Ishikawa (cell line): ENCODE data around the gene GLIS2.

Experiments
- CEBPB ChIP-seq: IDR thresholded peaks from 2 replicates; pipeline ENCODE4 v1.6.1; 2012
- CREB1 ChIP-seq: IDR thresholded peaks from 2 replicates; pipeline ENCODE4 v1.6.1; 2012; ENCODE audit warnings: low read depth
- EGR1 ChIP-seq: IDR thresholded peaks from 2 replicates; pipeline ENCODE4 v1.6.1; 2012
- EP300 ChIP-seq: IDR thresholded peaks from 2 replicates; pipeline ENCODE4 v1.6.1; 2012; ENCODE audit warnings: borderline replicate concordance
- FOXM1 ChIP-seq: IDR thresholded peaks from 2 replicates; pipeline ENCODE4 v1.6.1; 2012; ENCODE audit warnings: low read depth, borderline replicate concordance
- NFIC ChIP-seq: IDR thresholded peaks from 2 replicates; pipeline ENCODE4 v1.6.1; 2012
- RAD21 ChIP-seq: IDR thresholded peaks from 2 replicates; pipeline ENCODE4 v1.6.1; 2012; ENCODE audit warnings: low read depth
- TAF1 ChIP-seq: IDR thresholded peaks from 2 replicates; pipeline ENCODE4 v1.6.1; 2012; ENCODE audit warnings: low read depth, mild to moderate bottlenecking
- TCF12 ChIP-seq: IDR thresholded peaks from 2 replicates; pipeline ENCODE4 v1.6.1; 2012; ENCODE audit warnings: low read depth
- TEAD4 ChIP-seq: IDR thresholded peaks from 2 replicates; pipeline ENCODE4 v1.6.1; 2012
- YY1 ChIP-seq: IDR thresholded peaks from 2 replicates; pipeline ENCODE4 v1.6.1; 2012; ENCODE audit warnings: low read depth
- ZBTB7A ChIP-seq: IDR thresholded peaks from 2 replicates; pipeline ENCODE4 v1.6.1; 2012; ENCODE audit warnings: low read depth
- TF ChIP-seq, protein P1 (sequence below): IDR thresholded peaks from 2 replicates; pipeline ENCODE4 v1.6.1; 2012
- TF ChIP-seq, protein P2 (sequence below): IDR thresholded peaks from 2 replicates; pipeline ENCODE4 v1.6.1; 2012
- TF ChIP-seq, protein P3 (sequence below): IDR thresholded peaks from 2 replicates; pipeline ENCODE4 v1.6.1; 2012; ENCODE audit warnings: low read depth, mild to moderate bottlenecking

GLIS2 gene

DNA sequence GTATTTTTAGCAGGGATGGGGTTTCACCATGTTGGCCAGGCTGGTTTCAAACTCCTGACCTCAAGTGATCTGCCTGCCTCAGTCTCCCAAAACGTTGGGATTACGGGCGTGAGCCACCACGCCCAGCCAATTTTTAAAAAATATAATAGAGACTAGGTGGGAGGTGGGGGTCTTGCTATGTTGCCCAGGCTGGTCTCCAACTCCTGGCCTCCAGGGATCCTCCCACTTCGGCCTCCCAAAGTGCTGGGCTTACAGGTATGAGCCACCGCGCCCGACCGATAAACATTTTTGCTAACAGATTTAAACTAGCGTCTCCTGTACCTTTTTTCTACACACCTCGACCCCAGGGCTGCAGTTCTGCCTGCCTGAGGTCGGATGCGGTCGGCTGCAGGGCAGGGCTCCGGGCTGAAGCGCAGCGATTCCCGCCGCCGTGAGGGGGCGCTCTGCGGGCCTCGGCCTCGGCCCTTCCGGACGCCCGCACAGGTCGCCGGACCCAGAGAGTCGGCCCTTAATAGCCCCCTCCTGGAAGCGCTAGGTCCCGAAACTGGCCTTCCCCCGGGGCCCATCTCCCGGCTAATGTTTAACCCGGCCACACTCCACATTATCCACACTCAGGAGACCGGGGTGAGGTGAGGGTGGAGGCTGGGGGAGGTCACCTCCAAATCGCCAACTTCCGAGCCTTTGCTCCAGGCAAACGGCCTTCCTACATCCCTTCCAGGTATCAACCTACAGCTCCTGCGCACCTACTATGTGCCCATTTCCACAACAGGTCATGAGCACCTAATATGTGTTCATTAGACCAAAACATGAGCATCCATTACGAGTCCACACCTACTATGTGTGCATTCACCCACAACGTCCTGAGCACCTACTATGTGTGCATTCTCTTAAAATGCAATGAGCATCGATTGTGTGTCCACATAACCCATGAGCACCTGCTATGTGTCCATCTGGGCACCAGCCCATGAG is 2.0 kb upstream of the GLIS2 start:
- TF ChIP-seq RAD21 = peak; percentile 20; the same call in 1 of the 2 replicates
- no peak for TF ChIP-seq EGR1

DNA sequence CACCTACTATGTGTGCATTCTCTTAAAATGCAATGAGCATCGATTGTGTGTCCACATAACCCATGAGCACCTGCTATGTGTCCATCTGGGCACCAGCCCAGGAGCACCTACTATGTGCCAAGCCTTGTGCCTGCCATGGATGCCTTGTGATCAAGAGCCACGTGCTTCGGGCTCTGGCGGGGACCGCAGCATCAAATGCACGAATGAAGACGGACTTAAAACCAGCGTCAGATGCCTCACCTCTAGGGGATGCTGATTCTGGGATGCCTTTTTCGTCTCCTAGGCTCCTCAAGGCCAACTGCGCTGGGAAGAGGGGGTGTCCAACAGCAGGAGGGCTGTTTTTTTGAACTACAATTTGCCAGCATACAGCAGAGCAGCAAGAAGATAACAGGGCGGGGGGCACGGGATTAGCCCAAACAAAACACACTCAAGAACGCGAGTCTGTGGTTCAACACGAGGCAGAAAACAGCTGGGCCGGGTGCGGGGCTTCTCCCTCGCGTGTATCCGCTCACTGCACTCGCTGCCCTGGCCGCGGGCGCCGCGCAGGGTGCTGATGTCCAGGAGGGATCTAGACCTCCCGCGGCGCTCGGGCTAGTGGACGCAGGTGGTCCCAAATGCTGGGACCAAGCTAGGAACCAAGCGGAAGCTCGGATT is 1.2 kb upstream of the GLIS2 start:
- TF ChIP-seq NFIC (0 out of 2 replicates have a peak, but pooled peaks have one; percentile 6), ZBTB7A (0 out of 2 replicates have a peak, but pooled peaks have one; percentile 21), EGR1 (no peak), RAD21 (no peak), FOXM1 (no peak)
- TF ChIP-seq, protein P1, sequence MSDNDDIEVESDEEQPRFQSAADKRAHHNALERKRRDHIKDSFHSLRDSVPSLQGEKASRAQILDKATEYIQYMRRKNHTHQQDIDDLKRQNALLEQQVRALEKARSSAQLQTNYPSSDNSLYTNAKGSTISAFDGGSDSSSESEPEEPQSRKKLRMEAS = peak; percentile 79

DNA sequence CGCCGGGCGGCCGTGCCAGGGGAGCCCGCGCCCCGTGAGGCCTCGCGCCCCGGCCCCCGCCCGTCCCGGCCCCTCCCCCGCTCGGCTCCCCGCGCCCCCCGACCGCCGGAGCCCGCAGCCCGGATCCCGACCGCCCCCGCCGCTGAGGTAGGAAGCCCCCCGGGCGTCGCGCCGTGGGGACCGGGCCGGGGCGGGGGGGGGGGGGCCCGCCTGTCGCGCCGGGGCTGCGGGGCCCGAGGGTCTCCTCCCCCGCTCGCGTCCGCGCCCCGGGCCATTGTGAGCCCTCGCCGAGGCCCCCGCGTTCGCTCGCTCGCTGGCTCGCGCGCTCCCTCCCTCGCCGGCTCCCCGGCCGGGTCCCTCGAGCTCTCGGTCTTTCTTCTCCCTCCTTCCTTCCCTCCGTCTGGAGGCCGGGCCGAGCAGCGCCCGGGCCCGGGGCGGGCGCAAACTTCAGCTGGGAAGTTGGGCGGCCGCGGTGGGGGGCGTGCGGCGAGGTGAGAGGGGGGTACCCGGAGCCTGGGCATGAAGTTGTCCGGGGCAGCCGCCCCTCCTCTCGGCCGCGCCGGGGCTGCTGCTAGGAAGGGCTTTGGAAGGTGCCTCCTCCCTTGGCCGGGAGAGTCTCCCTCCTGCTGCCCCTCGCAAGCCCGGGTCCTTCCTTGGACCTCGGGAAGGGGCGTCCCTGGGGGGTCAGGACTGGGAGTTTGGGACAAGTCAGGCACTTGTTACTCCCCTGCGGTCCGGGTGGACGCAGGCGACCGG is 419 bp downstream of the GLIS2 start:
- no peak for TF ChIP-seq NFIC
- TF ChIP-seq FOXM1 = no peak
- TF ChIP-seq CEBPB = no peak
- TF ChIP-seq CREB1 = no peak
- no peak for TF ChIP-seq RAD21
- TF ChIP-seq ZBTB7A = peak; percentile 96
- TF ChIP-seq TEAD4 = no peak
- TF ChIP-seq TCF12 = no peak
- TF ChIP-seq, protein P1 = no peak
- TF ChIP-seq, protein P2, sequence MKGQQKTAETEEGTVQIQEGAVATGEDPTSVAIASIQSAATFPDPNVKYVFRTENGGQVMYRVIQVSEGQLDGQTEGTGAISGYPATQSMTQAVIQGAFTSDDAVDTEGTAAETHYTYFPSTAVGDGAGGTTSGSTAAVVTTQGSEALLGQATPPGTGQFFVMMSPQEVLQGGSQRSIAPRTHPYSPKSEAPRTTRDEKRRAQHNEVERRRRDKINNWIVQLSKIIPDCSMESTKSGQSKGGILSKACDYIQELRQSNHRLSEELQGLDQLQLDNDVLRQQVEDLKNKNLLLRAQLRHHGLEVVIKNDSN = no peak
- TF ChIP-seq, protein P3, sequence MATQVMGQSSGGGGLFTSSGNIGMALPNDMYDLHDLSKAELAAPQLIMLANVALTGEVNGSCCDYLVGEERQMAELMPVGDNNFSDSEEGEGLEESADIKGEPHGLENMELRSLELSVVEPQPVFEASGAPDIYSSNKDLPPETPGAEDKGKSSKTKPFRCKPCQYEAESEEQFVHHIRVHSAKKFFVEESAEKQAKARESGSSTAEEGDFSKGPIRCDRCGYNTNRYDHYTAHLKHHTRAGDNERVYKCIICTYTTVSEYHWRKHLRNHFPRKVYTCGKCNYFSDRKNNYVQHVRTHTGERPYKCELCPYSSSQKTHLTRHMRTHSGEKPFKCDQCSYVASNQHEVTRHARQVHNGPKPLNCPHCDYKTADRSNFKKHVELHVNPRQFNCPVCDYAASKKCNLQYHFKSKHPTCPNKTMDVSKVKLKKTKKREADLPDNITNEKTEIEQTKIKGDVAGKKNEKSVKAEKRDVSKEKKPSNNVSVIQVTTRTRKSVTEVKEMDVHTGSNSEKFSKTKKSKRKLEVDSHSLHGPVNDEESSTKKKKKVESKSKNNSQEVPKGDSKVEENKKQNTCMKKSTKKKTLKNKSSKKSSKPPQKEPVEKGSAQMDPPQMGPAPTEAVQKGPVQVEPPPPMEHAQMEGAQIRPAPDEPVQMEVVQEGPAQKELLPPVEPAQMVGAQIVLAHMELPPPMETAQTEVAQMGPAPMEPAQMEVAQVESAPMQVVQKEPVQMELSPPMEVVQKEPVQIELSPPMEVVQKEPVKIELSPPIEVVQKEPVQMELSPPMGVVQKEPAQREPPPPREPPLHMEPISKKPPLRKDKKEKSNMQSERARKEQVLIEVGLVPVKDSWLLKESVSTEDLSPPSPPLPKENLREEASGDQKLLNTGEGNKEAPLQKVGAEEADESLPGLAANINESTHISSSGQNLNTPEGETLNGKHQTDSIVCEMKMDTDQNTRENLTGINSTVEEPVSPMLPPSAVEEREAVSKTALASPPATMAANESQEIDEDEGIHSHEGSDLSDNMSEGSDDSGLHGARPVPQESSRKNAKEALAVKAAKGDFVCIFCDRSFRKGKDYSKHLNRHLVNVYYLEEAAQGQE = no peak
- no peak for TF ChIP-seq EGR1
- no peak for TF ChIP-seq EP300
- no peak for TF ChIP-seq YY1
- peak; percentile 51 for TF ChIP-seq TAF1

DNA sequence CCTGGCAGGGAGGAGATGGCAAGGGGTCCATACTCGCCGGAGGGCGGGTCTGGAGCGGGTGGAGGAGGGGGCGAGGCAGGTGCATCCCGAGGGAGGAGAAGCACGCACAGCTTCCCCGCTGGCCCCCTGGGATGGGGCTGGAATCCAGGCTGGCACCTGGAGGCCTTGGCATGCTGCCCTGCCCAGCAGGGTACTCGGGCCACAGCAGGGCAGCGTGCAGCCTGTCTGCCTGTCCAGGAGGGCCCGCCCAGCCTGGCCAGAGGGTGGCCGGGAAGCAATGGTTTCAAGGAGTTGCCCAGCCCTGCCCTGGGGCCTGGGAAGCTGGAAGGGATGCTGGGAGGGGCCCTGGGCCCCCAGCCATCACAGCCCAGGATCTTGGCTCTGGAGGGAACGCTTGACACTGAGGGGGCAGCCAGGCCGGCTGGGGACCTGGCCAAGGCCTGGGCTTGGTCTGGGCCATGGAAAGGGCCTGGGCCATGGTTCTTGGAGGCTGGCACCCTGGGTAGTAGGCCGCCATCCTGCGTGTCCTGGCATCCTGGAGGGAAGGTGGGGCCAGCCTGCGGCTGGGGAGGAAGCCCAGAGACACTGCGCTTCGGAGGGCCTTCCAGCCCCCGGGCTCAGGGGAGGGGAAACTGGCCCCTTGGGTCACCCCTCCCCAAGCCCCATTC is 1.1 kb downstream of the GLIS2 start:
- TF ChIP-seq TAF1 = no peak; the same call in 1 of the 2 replicates
- TF ChIP-seq TEAD4 = peak; percentile 97
- peak; percentile 100 for TF ChIP-seq NFIC
- peak; percentile 80 for TF ChIP-seq FOXM1
- TF ChIP-seq, protein P1 = peak; percentile 83
- peak; percentile 95 for TF ChIP-seq EP300
- no peak; the same call in 1 of the 2 replicates for TF ChIP-seq YY1
- TF ChIP-seq CREB1 = no peak
- peak; percentile 63; the same call in 1 of the 2 replicates for TF ChIP-seq EGR1
- TF ChIP-seq, protein P2 = no peak
- peak; percentile 70; the same call in 1 of the 2 replicates for TF ChIP-seq CEBPB
- TF ChIP-seq ZBTB7A = peak; percentile 71; the same call in 1 of the 2 replicates
- TF ChIP-seq, protein P3 = no peak
- TF ChIP-seq RAD21 = peak; percentile 23; the same call in 1 of the 2 replicates
- peak; percentile 99 for TF ChIP-seq TCF12
